Heart right ventricle (tissue), 16 donors: ENCODE data around the gene SH3RF1. TPM values are rescaled to one million over a fixed set of nuclear protein-coding genes. Genes with fewer than 3 reads are reported as not detected.

Source experiments
- ATAC-seq, 8 donors: fragments of 200-7000 bp; cut with Tn5 transposase; one replicate each; pipeline ENCODE4 v1.9.1; 2020; ENCODE audit warnings: mild to moderate bottlenecking in 8 of 8, moderate library complexity in 8 of 8, moderate number of reproducible peaks in 1 of 8
- DNase-seq, 2 donors: peaks; one replicate each; pipeline ENCODE4 v3.0.0-alpha.2; 2020
- H3K27ac ChIP-seq, 10 donors: fragments of 200-600 bp; sonication (generic) in 2 of 10; one replicate each; pipeline versions ENCODE4 v1.5.0 to v1.8.0; 2020 to 2022; ENCODE audit warnings: mild to moderate bottlenecking in 3 of 10
- H3K27me3 ChIP-seq, 7 donors: fragments of 200-600 bp; one replicate each; pipeline ENCODE4 v1.8.0; 2021 to 2022; ENCODE audit warnings: mild to moderate bottlenecking in 2 of 7
- H3K36me3 ChIP-seq, 9 donors: fragments of 200-600 bp; sonication (generic) in 1 of 9; one replicate each; pipeline versions ENCODE4 v1.5.0 to v1.8.0; 2020 to 2022; ENCODE audit warnings: mild to moderate bottlenecking in 2 of 9
- H3K4me1 ChIP-seq, 9 donors: fragments of 200-600 bp; sonication (generic) in 1 of 9; one replicate each; pipeline versions ENCODE4 v1.5.0 to v1.8.0; 2020 to 2022; ENCODE audit warnings: mild to moderate bottlenecking in 4 of 9
- H3K4me3 ChIP-seq, 10 donors: fragments of 200-600 bp; sonication (generic) in 2 of 10; one replicate each; pipeline versions ENCODE4 v1.5.0 to v1.8.0; 2020 to 2022; ENCODE audit warnings: mild to moderate bottlenecking in 7 of 10, moderate library complexity in 2 of 10
- H3K9me3 ChIP-seq, 11 donors: fragments of 200-600 bp in 10 of 11; sonication (generic) in 2 of 11; one replicate each; pipeline versions ENCODE4 v1.5.0 to v1.8.0; 2013 to 2022; ENCODE audit warnings: mild to moderate bottlenecking in 2 of 11, control low read depth in 1 of 11, moderate library complexity in 1 of 11
- WGBS, 2 donors: extraction: QIAGEN DNeasy Blood & Tissue Kit; methylation state at CpG; one replicate each; pipeline ENCODE4 v1.1.7; 2013; ENCODE audit warnings: inconsistent platforms in 1 of 2; 5-methylcytosine and 5-hydroxymethylcytosine counted together
- intact Hi-C, 10 donors: fragments of 100-400 bp; cut with DNase I; formaldehyde crosslinking; loops; one replicate each; pipeline versions ENCODE4 v1.11.1 to v1.14.2; 2022
- polyA plus RNA-seq, 2 donors: library from polyadenylated mRNA; stranded (reverse); fragments of 200-250 nt; gene quantifications; one replicate each; pipeline ENCODE4 v1.2.3, GENCODE V29; 2013
- total RNA-seq, 10 donors: library from RNA; stranded (reverse); fragmentation: NEBNext Ultra II Directional in 3 of 10; extraction: Animal tissue kit (Norgen Biotek cat#: 25700) in 3 of 10; gene quantifications; one replicate each; pipeline versions ENCODE4 v1.2.1 to v1.2.4, GENCODE V29; 2021 to 2023
- TF ChIP-seq, protein P1 (sequence below), 9 donors: fragments of 200-600 bp; sonication (generic) in 2 of 9; IDR thresholded peaks; one replicate each; pipeline versions ENCODE4 v1.5.0 to v1.8.0; 2021 to 2022; ENCODE audit warnings: antibody characterized with exemption in 9 of 9, mild to moderate bottlenecking in 5 of 9, moderate library complexity in 1 of 9
- donor health status: Arrhythmogenic right ventricular cardiomyopathy.
- donor health status: ischemic (EF 13 %, LVEDD 7.1; RV severe dilation, severe dysfunction).
- donor health status: healthy with polysubstance abuse.
- donor health status: DM: no; HTN: yes; CAD: no.
- donor health status: DM: no; HTN: no; CAD: no.
- donor health status: ischemic (EF 25% LVEDD 6.9; RV normal size, moderate dysfunction).
- donor health status: ischemic (EF 25% LVEDD 5.7; RV mildly dilated, moderate dysfunction).
- donor health status: healthy.
- donor health status: DM: yes; HTN: yes; CAD: no.
- donor health status: Ischemic cardiomyopathy.
- donor health status: ischemic (EF 35%, LVEDD 5.7; RV mildly dilated, moderate dysfunction).
- donor health status: nonischemic (EF 11% LVEDD 7.7; RV severe dilation, severe dysfunction).
- donor health status: DM: yes; HTN: yes; CAD: no.
- donor health status: PGD.
- donor health status: ischemic (EF 29% LVEDD 5.4; RV normal size, mild dysfunction).
- donor health status: nonischemic (EF 23%, LVEDD 6.1; RV moderate dilation, normal function).

Gene SH3RF1
- total and polyA plus RNA-seq, 12 donors: 2.6 to 11.7 (median 8.9) TPM

DNA sequence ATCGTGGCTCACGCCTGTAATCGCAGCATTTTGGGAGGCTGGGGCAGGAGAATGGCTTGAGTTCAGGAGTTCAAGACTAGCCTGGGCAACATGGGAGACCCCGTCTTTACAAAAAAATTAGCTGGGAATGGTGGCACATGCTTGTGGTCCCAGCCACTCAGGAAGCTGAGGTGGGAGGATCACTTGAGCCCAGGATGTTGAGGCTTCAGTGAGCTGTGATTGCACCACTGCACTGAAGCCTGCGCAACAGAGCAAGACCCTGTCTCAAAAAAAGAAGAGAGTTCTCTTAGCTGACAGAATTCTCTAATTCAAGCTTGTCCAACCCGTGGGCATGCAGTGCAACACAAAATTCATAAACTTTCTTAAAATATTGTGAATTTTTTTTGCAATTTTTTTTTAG, 165.1 kb downstream of the SH3RF1 start:
- Histone ChIP-seq H3K4me3 (no peak overlapping the region), H3K27ac (no peak overlapping the region), H3K9me3 (no peaks in the 10 kb centered on the region), H3K4me1 (peaks cover 0 to 22% (median 9%) of the 10 kb centered on the region in 9 donors), H3K36me3 (peaks cover 0 to 71% (median 21%) of the 10 kb centered on the region in 9 donors), H3K27me3 (no peaks in the 10 kb centered on the region)
- ATAC-seq (no peak), DNase-seq (no peak)
- intact Hi-C loops: no loop called here
- TF ChIP-seq, protein P1, sequence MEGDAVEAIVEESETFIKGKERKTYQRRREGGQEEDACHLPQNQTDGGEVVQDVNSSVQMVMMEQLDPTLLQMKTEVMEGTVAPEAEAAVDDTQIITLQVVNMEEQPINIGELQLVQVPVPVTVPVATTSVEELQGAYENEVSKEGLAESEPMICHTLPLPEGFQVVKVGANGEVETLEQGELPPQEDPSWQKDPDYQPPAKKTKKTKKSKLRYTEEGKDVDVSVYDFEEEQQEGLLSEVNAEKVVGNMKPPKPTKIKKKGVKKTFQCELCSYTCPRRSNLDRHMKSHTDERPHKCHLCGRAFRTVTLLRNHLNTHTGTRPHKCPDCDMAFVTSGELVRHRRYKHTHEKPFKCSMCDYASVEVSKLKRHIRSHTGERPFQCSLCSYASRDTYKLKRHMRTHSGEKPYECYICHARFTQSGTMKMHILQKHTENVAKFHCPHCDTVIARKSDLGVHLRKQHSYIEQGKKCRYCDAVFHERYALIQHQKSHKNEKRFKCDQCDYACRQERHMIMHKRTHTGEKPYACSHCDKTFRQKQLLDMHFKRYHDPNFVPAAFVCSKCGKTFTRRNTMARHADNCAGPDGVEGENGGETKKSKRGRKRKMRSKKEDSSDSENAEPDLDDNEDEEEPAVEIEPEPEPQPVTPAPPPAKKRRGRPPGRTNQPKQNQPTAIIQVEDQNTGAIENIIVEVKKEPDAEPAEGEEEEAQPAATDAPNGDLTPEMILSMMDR (IDR thresholded peaks at IDR 0.05): no peak
- WGBS, 2 donors: 94 to 97% methylated on average over 6 of the region's 6 CpGs

DNA sequence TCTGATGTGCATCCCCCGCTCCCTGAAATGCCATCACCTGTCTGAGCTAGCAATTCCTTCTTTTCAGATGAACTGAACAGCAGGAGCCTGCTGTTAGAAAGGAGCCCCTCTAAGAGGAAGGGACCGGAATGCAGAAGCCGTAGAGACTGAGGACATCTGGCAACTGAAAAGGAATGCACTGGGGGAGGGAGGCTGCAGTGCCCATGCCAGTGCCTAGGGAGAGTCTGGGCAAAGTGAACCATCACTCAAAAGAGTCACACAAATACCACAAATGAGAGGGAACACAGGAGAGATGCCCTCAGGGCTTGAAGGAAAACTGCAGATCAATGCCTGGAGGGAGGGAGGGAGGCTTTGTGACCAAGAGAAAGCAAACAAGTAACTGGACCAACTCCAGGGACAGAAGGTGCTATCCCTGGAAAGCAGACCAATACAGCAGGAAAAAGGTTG, 166.8 kb downstream of the SH3RF1 start:
- no peak overlapping the region for H3K4me3 ChIP-seq
- H3K9me3 ChIP-seq: no peaks in the 10 kb centered on the region
- H3K36me3 ChIP-seq: peaks cover 0 to 60% (median 21%) of the 10 kb centered on the region in 9 donors
- no peak for DNase-seq
- 58 to 63% methylated on average over 3 of the region's 3 CpGs for WGBS, 2 donors
- H3K4me1 ChIP-seq: peaks cover 0 to 39% (median 24%) of the 10 kb centered on the region in 9 donors
- TF ChIP-seq, protein P1 (IDR thresholded peaks at IDR 0.05): no peak
- intact Hi-C loops: no loop called here
- peak overlapping the region in 1 of 10 donors; percentile 5 for H3K27ac ChIP-seq
- ATAC-seq: peak in 3 of 8 donors; percentile 11 to 51 (median 30)
- H3K27me3 ChIP-seq: no peaks in the 10 kb centered on the region

DNA sequence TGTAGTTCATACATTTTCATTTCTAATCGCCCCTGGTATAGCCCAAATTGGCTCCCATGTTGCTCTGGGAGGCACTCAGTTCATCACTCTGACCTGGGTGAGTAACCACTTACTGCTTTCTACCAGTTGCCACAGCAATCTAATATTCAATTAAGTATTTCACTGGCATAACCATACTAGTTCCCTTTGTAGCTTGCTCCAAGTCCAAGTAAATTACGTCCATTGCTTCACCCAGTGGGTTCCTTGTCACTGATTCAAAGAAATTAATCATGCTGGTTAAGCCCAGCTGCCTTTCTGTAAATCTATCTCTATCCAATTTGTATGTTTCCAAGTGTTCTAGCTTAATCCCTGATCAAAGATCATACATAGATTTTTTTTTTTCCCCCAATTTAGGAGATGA, 168.7 kb downstream of the SH3RF1 start:
- ATAC-seq: peak in 1 of 8 donors; percentile 29
- intact Hi-C loops: no loop called here
- H3K9me3 ChIP-seq: peaks cover 0 to 7% (median 0%) of the 10 kb centered on the region in 11 donors
- no peak overlapping the region for H3K4me3 ChIP-seq
- no peak for DNase-seq
- no peaks in the 10 kb centered on the region for H3K27me3 ChIP-seq
- H3K4me1 ChIP-seq: peaks cover 0 to 39% (median 24%) of the 10 kb centered on the region in 9 donors
- TF ChIP-seq, protein P1 (IDR thresholded peaks at IDR 0.05): no peak
- H3K27ac ChIP-seq: peak overlapping the region in 5 of 10 donors; percentile 11 to 81 (median 16)
- 76 to 90% methylated on average over 2 of the region's 2 CpGs for WGBS, 2 donors
- peaks cover 0 to 54% (median 15%) of the 10 kb centered on the region in 9 donors for H3K36me3 ChIP-seq

DNA sequence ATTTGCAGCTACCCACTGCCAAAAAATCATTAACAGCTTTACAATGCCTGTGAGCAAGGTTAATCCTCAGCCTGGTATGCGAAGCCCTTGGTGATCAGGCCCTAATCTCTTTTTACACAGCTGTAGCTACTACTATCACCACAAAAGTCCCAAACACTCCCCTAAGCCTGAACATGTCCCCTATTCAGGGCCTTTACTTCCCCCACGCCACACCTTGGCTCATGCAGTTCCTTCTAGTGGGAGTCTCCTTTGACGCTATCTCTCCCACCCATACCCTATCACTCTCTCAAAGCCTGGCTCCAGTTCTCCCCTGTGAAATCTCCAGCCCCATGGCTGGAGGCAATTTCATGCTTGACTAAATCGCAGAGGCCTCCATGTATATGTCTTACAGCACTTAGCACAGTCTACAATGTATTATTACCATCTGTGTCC, 170.1 kb downstream of the SH3RF1 start:
- H3K36me3 ChIP-seq: peaks cover 0 to 54% (median 13%) of the 10 kb centered on the region in 9 donors
- no peaks in the 10 kb centered on the region for H3K27me3 ChIP-seq
- peaks cover 0 to 39% (median 24%) of the 10 kb centered on the region in 9 donors for H3K4me1 ChIP-seq
- H3K27ac ChIP-seq: peak overlapping the region in 7 of 10 donors; percentile 9 to 81 (median 72)
- no peak overlapping the region for H3K4me3 ChIP-seq
- DNase-seq: no peak
- TF ChIP-seq, protein P1 (IDR thresholded peaks at IDR 0.05): no peak
- WGBS, 2 donors: 79 to 93% methylated on average over 4 of the region's 4 CpGs
- intact Hi-C loops: no loop called here
- ATAC-seq: no peak
- peaks cover 0 to 7% (median 0%) of the 10 kb centered on the region in 11 donors for H3K9me3 ChIP-seq
